Middle frontal gyrus (tissue), 1 donor: ENCODE measurements around the gene C2orf76.
"Not testable (repeated sequence)": the region's sequence is repeated elsewhere in the genome, so short reads cannot be mapped to it uniquely, and the experiment has no call there.

ENCODE experiments used
- DNase-seq: peaks from one replicate; pipeline ENCODE4 v3.0.0-alpha.2; 2015; ENCODE audit warnings: low spot score; ENCODE audit errors: extremely low spot score

C2orf76 gene

GRCh38 chr2:119295688-119296375 is 70.8 kb downstream of the C2orf76 start:
- no peak for DNase-seq

GRCh38 chr2:119294671-119295070 is 72.0 kb downstream of the C2orf76 start:
- no peak for DNase-seq

- no peak for DNase-seq
Observed at GRCh38 chr2:119293900-119294299, 72.7 kb downstream of the C2orf76 start.

GRCh38 chr2:119293254-119293653 is 73.4 kb downstream of the C2orf76 start:
- DNase-seq = no peak

GRCh38 chr2:119292226-119292625 is 74.4 kb downstream of the C2orf76 start:
- DNase-seq = no peak

- DNase-seq = no peak
Observed at GRCh38 chr2:119291588-119292167, 75.0 kb downstream of the C2orf76 start.

- DNase-seq = peak; percentile 58
Observed at GRCh38 chr2:119290859-119291587, 75.6 kb downstream of the C2orf76 start.

- DNase-seq = no peak
Observed at GRCh38 chr2:119289642-119290041, 77.0 kb downstream of the C2orf76 start.

- no peak for DNase-seq
Observed at GRCh38 chr2:119289093-119289492, 77.5 kb downstream of the C2orf76 start.

- DNase-seq = no peak
Observed at GRCh38 chr2:119288576-119288975, 78.1 kb downstream of the C2orf76 start.

- DNase-seq = no peak
Observed at GRCh38 chr2:119286661-119287060, 80.0 kb downstream of the C2orf76 start.

- peak; percentile 24 for DNase-seq
Observed at GRCh38 chr2:119283873-119284331, 82.7 kb downstream of the C2orf76 start.

GRCh38 chr2:119282996-119283511 is 83.6 kb downstream of the C2orf76 start:
- DNase-seq = peak; percentile 67

GRCh38 chr2:119282146-119282995 is 84.3 kb downstream of the C2orf76 start:
- no peak for DNase-seq

- DNase-seq = no peak
Observed at GRCh38 chr2:119280680-119281079, 86.0 kb downstream of the C2orf76 start.

- DNase-seq = no peak
Observed at GRCh38 chr2:119279666-119280065, 87.0 kb downstream of the C2orf76 start.

GRCh38 chr2:119278946-119279345 is 87.7 kb downstream of the C2orf76 start:
- no peak for DNase-seq

GRCh38 chr2:119278385-119278784 is 88.2 kb downstream of the C2orf76 start:
- not testable (repeated sequence) for DNase-seq

- no peak for DNase-seq
Observed at GRCh38 chr2:119276864-119277263, 89.8 kb downstream of the C2orf76 start.

GRCh38 chr2:119267604-119268003 is 99.0 kb downstream of the C2orf76 start:
- no peak for DNase-seq

GRCh38 chr2:119266091-119266589 is 100.5 kb downstream of the C2orf76 start:
- no peak for DNase-seq
